GM13977 (cell line): Measurements from ENCODE around the gene CD79A.
A peak's percentile ranks its signal among the peaks of the same experiment; 100 is the strongest.

ENCODE experiments used
- DNase-seq: peaks from one replicate; pipeline ENCODE4 v3.0.0; 2012; ENCODE audit warnings: low spot score
- in situ Hi-C: fragments of 300-500 bp; cut with MboI; formaldehyde crosslinking; loops from one replicate; pipeline ENCODE4 v1.12.0; 2022; ENCODE audit warnings: low sequenced_read_pairs, low pct_unique_long_range_greater_than_20kb, mixed read lengths, inconsistent platforms; ENCODE audit not compliant: unreplicated experiment
- TF ChIP-seq, protein P1 (sequence below): IDR thresholded peaks from 2 replicates; pipeline ENCODE4 v1.5.1; 2012; ENCODE audit warnings: mild to moderate bottlenecking, control low read depth; ENCODE audit not compliant: insufficient read depth; ENCODE audit errors: extremely low read depth, missing control alignments

CD79A gene

DNA sequence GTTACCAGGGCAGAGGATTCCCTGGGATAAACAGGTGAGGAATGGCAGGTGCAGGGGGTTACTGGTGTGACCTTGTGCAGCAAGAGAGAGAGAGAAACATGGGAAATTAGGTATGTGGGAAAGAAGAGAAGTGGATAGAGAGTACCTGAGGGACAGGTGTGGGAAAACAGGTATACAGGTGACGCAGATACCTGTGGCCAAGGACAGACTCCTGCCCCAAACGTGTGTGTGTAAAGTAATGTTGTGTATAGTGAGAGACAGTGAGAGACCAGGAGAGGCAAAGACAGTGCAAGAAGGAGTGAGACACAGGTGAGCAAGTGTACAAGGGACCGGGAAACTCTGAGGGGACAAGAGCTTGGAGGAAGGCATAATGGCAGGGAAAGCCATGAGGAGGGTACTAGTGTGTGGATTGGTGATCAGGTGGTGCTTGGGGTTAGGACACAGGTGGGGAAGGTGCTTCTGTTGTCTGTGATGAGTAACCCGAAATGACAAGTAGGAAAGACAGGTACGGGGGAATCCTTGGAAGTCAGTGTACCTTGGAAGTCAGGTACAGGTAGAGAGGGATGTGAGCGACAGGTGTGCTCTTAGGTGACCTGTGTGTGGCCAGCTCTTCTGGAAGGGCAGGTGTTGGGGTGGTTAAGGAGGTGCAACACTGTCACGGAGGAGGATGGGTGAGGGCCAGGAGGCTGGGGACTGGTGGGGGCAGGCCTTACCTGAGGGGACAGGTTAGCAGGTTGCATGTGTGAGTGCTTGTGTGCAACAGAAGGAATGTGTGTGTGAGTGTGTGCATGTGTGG is 48.3 kb downstream of the CD79A start:
- in situ Hi-C loops: no loop called here
- no peak for DNase-seq
- TF ChIP-seq, protein P1, sequence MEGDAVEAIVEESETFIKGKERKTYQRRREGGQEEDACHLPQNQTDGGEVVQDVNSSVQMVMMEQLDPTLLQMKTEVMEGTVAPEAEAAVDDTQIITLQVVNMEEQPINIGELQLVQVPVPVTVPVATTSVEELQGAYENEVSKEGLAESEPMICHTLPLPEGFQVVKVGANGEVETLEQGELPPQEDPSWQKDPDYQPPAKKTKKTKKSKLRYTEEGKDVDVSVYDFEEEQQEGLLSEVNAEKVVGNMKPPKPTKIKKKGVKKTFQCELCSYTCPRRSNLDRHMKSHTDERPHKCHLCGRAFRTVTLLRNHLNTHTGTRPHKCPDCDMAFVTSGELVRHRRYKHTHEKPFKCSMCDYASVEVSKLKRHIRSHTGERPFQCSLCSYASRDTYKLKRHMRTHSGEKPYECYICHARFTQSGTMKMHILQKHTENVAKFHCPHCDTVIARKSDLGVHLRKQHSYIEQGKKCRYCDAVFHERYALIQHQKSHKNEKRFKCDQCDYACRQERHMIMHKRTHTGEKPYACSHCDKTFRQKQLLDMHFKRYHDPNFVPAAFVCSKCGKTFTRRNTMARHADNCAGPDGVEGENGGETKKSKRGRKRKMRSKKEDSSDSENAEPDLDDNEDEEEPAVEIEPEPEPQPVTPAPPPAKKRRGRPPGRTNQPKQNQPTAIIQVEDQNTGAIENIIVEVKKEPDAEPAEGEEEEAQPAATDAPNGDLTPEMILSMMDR: no peak

DNA sequence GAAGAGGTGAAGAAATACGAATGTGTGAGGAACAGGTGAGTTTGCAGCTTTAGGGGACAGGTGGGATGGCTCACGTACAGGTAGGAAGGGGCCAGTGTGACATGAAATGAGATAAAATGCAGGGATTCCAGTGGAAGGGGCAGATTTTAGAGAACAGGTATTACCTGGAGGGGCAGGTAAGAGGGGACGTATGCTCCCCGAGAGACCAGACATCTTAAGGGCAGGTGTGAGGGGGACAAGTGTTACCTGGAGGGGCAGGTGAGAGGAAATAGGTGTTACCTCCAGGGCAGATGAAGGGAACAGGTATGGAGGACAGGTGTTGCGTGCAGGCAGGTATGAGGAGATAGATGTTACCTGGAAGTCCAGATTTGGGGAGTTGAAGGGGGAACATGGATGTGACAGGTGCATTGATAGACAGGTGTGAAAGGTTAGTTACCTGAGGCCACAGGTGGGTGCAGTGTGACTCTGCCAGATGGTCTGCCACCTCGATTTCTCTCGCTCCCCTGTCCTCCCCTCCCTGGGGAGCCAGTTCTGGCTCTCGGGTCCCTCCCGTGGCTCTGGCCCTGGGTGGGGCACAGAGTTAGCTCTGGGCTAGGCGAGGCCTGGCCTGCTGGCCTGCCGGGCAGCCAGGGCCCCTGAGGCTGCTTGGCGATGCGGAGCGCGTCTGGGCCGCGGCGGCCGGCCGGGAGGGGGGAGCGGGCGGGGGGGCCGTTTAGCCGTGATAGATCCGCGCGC is 49.1 kb downstream of the CD79A start:
- no peak for DNase-seq
- TF ChIP-seq, protein P1: no peak
- in situ Hi-C loops: no loop called here

DNA sequence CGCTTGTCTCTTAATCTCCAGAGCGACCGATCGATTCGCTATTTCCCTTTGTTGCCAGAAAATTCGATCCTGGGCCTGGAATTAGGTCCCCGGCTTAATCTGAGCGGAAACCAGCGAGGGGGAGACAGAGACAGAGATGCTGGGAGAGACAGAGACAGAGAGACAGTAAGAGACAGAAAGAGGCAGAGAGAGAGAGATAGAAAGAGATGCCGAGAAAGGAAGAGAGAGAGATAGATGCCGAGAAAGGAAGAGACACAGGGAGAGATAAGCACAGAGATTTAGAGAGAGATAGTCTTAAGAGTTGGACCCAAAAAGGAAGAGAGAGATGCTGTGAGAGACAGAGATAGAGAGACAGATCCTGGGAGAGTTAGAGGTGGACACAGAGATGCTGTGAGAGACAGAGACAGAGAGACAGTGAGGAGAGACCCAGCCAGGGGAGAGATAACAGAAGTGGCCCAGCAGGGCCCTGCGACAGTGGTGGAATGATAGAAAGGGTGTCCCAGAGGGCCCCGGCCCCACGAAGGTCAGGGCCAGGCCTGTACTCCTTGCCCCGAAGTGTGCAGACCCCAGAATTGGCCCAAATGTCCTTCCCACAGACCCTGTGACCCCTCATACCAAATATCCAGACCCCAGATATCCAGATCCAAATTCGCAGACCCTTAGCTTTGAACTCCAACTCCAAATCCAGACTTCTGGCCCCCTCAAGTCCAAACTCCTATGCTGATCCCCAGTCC is 49.9 kb downstream of the CD79A start:
- TF ChIP-seq, protein P1: no peak

DNA sequence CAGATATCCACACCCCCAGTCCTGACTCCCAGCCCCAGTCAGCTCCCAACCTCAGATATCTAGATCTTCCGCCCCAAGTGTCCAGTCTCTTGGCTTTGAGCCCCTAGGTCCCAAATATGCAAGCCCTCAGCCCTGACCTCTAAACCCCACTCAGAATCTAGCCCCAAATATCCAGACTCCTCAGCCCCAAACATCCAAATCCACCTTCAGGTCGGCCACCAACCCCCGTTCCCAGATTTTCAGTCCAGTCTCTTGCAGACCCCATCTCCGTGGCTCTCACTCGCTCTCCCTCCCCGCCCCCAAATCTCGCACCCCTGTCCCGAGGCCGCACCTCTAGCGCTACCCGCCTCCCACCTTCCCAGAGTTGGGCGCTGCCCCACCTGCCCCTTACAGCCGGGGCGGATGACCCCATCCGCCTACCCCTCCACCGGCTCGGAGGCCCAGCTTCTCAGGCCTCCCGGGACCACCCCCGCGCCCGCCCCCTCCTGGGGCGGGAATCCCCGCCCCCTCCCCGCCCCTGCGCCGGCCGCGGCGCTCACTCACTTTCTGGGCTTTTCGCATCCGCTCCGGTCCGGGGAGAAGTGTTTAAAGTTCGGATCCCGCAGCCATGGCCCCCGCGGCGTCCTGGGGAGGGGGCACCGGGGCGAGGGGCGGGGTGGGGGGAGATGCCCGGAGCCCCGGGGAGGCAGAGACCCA is 50.6 kb downstream of the CD79A start:
- in situ Hi-C loops: no loop called here
- TF ChIP-seq, protein P1: no peak
- peak; percentile 76 for DNase-seq

More for the DNA sequence above, 49.9 kb downstream of the CD79A start:
- in situ Hi-C loops: no loop called here
- DNase-seq: no peak

DNA sequence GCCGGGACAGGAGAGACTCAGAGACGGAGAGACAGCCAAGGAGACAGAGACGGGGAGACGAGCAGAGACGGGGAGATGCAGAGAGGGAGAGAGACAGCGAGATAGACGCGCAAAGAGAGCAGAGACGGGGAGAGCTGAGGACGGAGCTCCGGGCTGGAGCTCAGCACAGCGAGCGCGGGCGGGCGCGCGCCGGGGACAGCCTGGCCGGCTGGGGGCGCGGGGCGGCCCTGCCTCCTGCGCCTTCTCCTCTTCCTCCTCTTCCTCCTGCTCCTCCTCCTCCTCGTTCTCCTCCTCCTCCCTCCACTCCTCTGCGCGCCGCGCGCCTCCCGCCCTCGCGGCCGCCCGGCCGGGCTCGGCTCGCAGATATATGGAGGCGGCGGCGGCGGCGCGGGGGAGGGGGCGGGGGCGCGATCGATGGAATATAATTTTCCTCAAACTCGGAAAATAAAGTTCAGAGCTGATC is 51.2 kb downstream of the CD79A start, which contains the start of gene ERFL:
ERFL (minus strand) TSS at position 229 of the 463 bp plus-strand sequence. CDS start 15,530 bp downstream, outside the sequence.
- DNase-seq: peak; percentile 76
- TF ChIP-seq, protein P1: peak; percentile 13
- in situ Hi-C loops: no loop called here
